SK-N-SH (cell line): ENCODE measurements around the gene ZNF222. TPM values are rescaled to one million over a fixed set of nuclear protein-coding genes. Genes with fewer than 3 reads are reported as not detected.

ENCODE experiments used
- CTCF ChIA-PET: fragments of 300-600, 350-600 bp; formaldehyde crosslinking; extraction: SDS; loops from one replicate; lab custom pipeline; 2021; lab: Yijun Ruan, JAX
- POLR2A ChIA-PET: fragments of 350-600 bp; sonication (Branson Sonifier 250); formaldehyde crosslinking; extraction: SDS; loops from one replicate; lab custom pipeline; 2020; ENCODE audit warnings: antibody characterized with exemption, inconsistent platforms; lab: Yijun Ruan, JAX
- DNase-seq: peaks from one replicate; pipeline ENCODE4 v3.0.0; 2012
- H2AFZ ChIP-seq: fragments of 200-600 bp; sonication (generic); 2 replicates; pipeline ENCODE4 v1.8.1; 2016; ENCODE audit warnings: antibody characterized with exemption, mild to moderate bottlenecking, low read depth
- H3F3A ChIP-seq: fragments of 200-600 bp; sonication (generic); replicated peaks from 2 replicates; pipeline ENCODE3; 2016; ENCODE audit warnings: antibody characterized with exemption, mild to moderate bottlenecking; ENCODE audit not compliant: insufficient read depth
- H3K27ac ChIP-seq, 2 experiments: fragments of 200-500 bp in 1 of 2; fragments of 200-600 bp in 1 of 2; sonication (Bioruptor generic) in 1 of 2; sonication (generic), shearing (Covaris generic) in 1 of 2; 2 replicates each; pipeline versions ENCODE4 v1.5.1 to v1.6.1; 2014 to 2016; ENCODE audit warnings: low read depth in 2 of 2, inconsistent platforms in 1 of 2, low read length in 1 of 2, mild to moderate bottlenecking in 1 of 2, mixed read lengths in 1 of 2
- H3K27me3 ChIP-seq: fragments of 200-600 bp; sonication (generic), shearing (Covaris generic); 2 replicates; pipeline ENCODE4 v1.6.1; 2016; ENCODE audit warnings: mixed run types; ENCODE audit not compliant: insufficient read depth
- H3K36me3 ChIP-seq, 2 experiments: fragments of 200-500 bp in 1 of 2; fragments of 200-600 bp in 1 of 2; sonication (Bioruptor generic) in 1 of 2; sonication (generic) in 1 of 2; replicated peaks in 1 of 2; 2 replicates each; pipeline versions ENCODE3 to v1.5.1; 2014 to 2016; ENCODE audit warnings: low read length in 1 of 2, mild to moderate bottlenecking in 1 of 2; ENCODE audit not compliant: insufficient read depth in 2 of 2, control insufficient read depth in 1 of 2
- H3K4me1 ChIP-seq, 2 experiments: fragments of 200-500 bp in 1 of 2; fragments of 200-600 bp in 1 of 2; sonication (Bioruptor generic) in 1 of 2; sonication (generic), shearing (Covaris generic) in 1 of 2; 2 replicates each; pipeline versions ENCODE4 v1.5.1 to v1.6.1; 2014 to 2016; ENCODE audit warnings: low read depth in 1 of 2, low read length in 1 of 2, mixed run types in 1 of 2; ENCODE audit not compliant: insufficient read depth in 2 of 2, control insufficient read depth in 1 of 2
- H3K4me2 ChIP-seq: fragments of 200-600 bp; sonication (generic), shearing (Covaris generic); 2 replicates; pipeline ENCODE4 v1.6.1; 2017; ENCODE audit warnings: mixed run types
- H3K4me3 ChIP-seq, 2 experiments: fragments of 200-500 bp in 1 of 2; fragments of 200-600 bp in 1 of 2; sonication (Bioruptor generic) in 1 of 2; sonication (generic), shearing (Covaris generic) in 1 of 2; 2 replicates each; pipeline versions ENCODE4 v1.5.1 to v1.8.1; 2014 to 2016; ENCODE audit warnings: low read depth in 2 of 2, inconsistent platforms in 1 of 2, low read length in 1 of 2, mild to moderate bottlenecking in 1 of 2, mixed read lengths in 1 of 2, moderate library complexity in 1 of 2
- H3K79me2 ChIP-seq: fragments of 200-600 bp; sonication (generic); 2 replicates; pipeline ENCODE4 v1.8.1; 2017; ENCODE audit warnings: mild to moderate bottlenecking; ENCODE audit not compliant: insufficient read depth
- H3K9ac ChIP-seq: fragments of 200-600 bp; sonication (generic); 2 replicates; pipeline ENCODE4 v1.6.1; 2017; ENCODE audit warnings: mixed run types
- H3K9me2 ChIP-seq: fragments of 200-600 bp; sonication (generic); 2 replicates; pipeline ENCODE4 v1.6.1; 2017; ENCODE audit warnings: mixed run types
- H3K9me3 ChIP-seq: fragments of 200-600 bp; sonication (generic); 2 replicates; pipeline ENCODE4 v1.6.1; 2017; ENCODE audit warnings: mixed run types, mild to moderate bottlenecking, moderate library complexity
- H4K20me1 ChIP-seq: fragments of 200-600 bp; sonication (generic); 2 replicates; pipeline ENCODE4 v1.6.1; 2017; ENCODE audit warnings: mild to moderate bottlenecking, mixed run types; ENCODE audit not compliant: insufficient read depth
- ELF1 ChIP-seq: IDR thresholded peaks from 2 replicates; pipeline ENCODE4 v1.4.0; 2012
- EP300 ChIP-seq, 2 experiments: IDR thresholded peaks; 2 replicates each; pipeline versions ENCODE4 v1.4.0 to v1.6.1; 2012; ENCODE audit warnings: borderline replicate concordance in 1 of 2, low read depth in 1 of 2, low read length in 1 of 2
- GATA2 ChIP-seq: sonication (generic); formaldehyde crosslinking; IDR thresholded peaks from 2 replicates; pipeline ENCODE4 v1.5.0; 2020; ENCODE audit warnings: mild to moderate bottlenecking, missing genetic modification reagents
- NFIC ChIP-seq: IDR thresholded peaks from 2 replicates; pipeline ENCODE4 v1.4.0; 2012; ENCODE audit warnings: borderline replicate concordance
- RAD21 ChIP-seq: IDR thresholded peaks from 2 replicates; pipeline ENCODE4 v1.6.1; 2012; ENCODE audit warnings: mild to moderate bottlenecking, low read length
- RCOR1 ChIP-seq: fragments of 150-350 bp; IDR thresholded peaks from 2 replicates; pipeline ENCODE4 v1.6.1; 2017; ENCODE audit warnings: antibody characterized with exemption, low read length
- RXRA ChIP-seq: IDR thresholded peaks from 2 replicates; pipeline ENCODE4 v1.4.0; 2012; ENCODE audit warnings: low read depth, mild to moderate bottlenecking, borderline replicate concordance
- SIN3A ChIP-seq: IDR thresholded peaks from 2 replicates; pipeline ENCODE4 v1.6.1; 2012; ENCODE audit warnings: low read depth, mild to moderate bottlenecking, low read length, moderate library complexity, borderline replicate concordance
- TAF1 ChIP-seq: IDR thresholded peaks from 2 replicates; pipeline ENCODE4 v1.6.1; 2012; ENCODE audit warnings: low read depth, mild to moderate bottlenecking, low read length, moderate library complexity, borderline replicate concordance
- YY1 ChIP-seq: IDR thresholded peaks from 2 replicates; pipeline ENCODE4 v1.4.0; 2012; ENCODE audit warnings: low read depth, mild to moderate bottlenecking
- WGBS: methylation state at CpG from one replicate; pipeline ENCODE4 v1.1.6; 2017; ENCODE audit warnings: low lambda C conversion rate; 5-methylcytosine and 5-hydroxymethylcytosine counted together
- polyA plus RNA-seq, 3 experiments: library from polyadenylated mRNA; depleted of rRNA; stranded (reverse); fragments of >200 nt; gene quantifications; 2 replicates each; pipeline ENCODE4 v1.2.3, GENCODE V29; 2012
- TF ChIP-seq, protein P1 (sequence below): IDR thresholded peaks from 2 replicates; pipeline ENCODE4 v1.6.1; 2012; ENCODE audit warnings: mild to moderate bottlenecking, low read depth, low read length, moderate library complexity
- TF ChIP-seq, protein P2 (sequence below): IDR thresholded peaks from 2 replicates; pipeline ENCODE4 v1.4.0; 2012; ENCODE audit warnings: low read depth, borderline replicate concordance
- TF ChIP-seq, protein P3 (sequence below): fragments of 200-600 bp; sonication (generic); IDR thresholded peaks from 2 replicates; pipeline ENCODE4 v1.6.1; 2017; ENCODE audit warnings: antibody characterized with exemption, mild to moderate bottlenecking, moderate library complexity

The ZNF222 gene
- polyA plus RNA-seq, 1 of the 3 experiments (the other 2 are of a cell fraction): 3.7 TPM

DNA sequence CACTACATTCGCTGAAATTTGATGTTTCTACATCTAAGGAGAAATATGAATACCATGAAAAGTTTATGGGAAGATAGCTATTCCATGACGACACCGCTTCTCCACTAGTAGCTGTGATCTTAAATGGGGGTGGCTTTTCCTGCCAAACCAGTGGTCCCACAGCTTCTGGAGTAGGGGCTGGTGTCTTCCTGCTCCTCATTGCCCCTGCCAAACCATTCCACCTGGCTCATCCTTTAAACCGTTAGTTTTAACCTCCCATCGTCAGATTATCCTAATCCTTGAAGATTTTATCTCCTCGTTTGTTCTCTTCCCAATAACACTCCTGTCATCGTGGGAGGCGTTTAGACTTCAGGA lies 23.0 kb upstream of the ZNF222 start:
- no peaks in the 10 kb centered on the region for H3F3A ChIP-seq
- no peaks in the 10 kb centered on the region for H3K27me3 ChIP-seq
- H3K4me2 ChIP-seq: peak overlapping the region; percentile 77
- H4K20me1 ChIP-seq: no peaks in the 10 kb centered on the region
- peak overlapping the region; percentile 81 to 97 for H3K4me3 ChIP-seq
- H3K9me3 ChIP-seq: no peaks in the 10 kb centered on the region
- no peaks in the 10 kb centered on the region for H3K9me2 ChIP-seq
- 19% methylated on average over 8 of the region's 8 CpGs for WGBS
- H3K9ac ChIP-seq: peak overlapping the region; percentile 64; the same call in 1 of the 2 replicates
- TF ChIP-seq RCOR1: no peak
- TF ChIP-seq, protein P1, sequence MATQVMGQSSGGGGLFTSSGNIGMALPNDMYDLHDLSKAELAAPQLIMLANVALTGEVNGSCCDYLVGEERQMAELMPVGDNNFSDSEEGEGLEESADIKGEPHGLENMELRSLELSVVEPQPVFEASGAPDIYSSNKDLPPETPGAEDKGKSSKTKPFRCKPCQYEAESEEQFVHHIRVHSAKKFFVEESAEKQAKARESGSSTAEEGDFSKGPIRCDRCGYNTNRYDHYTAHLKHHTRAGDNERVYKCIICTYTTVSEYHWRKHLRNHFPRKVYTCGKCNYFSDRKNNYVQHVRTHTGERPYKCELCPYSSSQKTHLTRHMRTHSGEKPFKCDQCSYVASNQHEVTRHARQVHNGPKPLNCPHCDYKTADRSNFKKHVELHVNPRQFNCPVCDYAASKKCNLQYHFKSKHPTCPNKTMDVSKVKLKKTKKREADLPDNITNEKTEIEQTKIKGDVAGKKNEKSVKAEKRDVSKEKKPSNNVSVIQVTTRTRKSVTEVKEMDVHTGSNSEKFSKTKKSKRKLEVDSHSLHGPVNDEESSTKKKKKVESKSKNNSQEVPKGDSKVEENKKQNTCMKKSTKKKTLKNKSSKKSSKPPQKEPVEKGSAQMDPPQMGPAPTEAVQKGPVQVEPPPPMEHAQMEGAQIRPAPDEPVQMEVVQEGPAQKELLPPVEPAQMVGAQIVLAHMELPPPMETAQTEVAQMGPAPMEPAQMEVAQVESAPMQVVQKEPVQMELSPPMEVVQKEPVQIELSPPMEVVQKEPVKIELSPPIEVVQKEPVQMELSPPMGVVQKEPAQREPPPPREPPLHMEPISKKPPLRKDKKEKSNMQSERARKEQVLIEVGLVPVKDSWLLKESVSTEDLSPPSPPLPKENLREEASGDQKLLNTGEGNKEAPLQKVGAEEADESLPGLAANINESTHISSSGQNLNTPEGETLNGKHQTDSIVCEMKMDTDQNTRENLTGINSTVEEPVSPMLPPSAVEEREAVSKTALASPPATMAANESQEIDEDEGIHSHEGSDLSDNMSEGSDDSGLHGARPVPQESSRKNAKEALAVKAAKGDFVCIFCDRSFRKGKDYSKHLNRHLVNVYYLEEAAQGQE: no peak
- H3K4me1 ChIP-seq: peaks cover 0 to 11% of the 10 kb centered on the region in 2 experiments; a peak in 2 of 4 replicates
- DNase-seq: no peak
- ChIA-PET CTCF (interaction anchor here (1.1 kb wide), 1 partner anchor 111 kb away, joined by 3 read pairs; the partner anchor contains the start of gene ZNF225), POLR2A (no interaction called here)
- peak overlapping the region; percentile 93 for H2AFZ ChIP-seq
- peak overlapping the region; percentile 44 to 77; a peak in 2 of 4 replicates for H3K27ac ChIP-seq
- H3K36me3 ChIP-seq: peaks cover 8 to 17% of the 10 kb centered on the region in 2 experiments
- peaks cover 32% of the 10 kb centered on the region for H3K79me2 ChIP-seq

DNA sequence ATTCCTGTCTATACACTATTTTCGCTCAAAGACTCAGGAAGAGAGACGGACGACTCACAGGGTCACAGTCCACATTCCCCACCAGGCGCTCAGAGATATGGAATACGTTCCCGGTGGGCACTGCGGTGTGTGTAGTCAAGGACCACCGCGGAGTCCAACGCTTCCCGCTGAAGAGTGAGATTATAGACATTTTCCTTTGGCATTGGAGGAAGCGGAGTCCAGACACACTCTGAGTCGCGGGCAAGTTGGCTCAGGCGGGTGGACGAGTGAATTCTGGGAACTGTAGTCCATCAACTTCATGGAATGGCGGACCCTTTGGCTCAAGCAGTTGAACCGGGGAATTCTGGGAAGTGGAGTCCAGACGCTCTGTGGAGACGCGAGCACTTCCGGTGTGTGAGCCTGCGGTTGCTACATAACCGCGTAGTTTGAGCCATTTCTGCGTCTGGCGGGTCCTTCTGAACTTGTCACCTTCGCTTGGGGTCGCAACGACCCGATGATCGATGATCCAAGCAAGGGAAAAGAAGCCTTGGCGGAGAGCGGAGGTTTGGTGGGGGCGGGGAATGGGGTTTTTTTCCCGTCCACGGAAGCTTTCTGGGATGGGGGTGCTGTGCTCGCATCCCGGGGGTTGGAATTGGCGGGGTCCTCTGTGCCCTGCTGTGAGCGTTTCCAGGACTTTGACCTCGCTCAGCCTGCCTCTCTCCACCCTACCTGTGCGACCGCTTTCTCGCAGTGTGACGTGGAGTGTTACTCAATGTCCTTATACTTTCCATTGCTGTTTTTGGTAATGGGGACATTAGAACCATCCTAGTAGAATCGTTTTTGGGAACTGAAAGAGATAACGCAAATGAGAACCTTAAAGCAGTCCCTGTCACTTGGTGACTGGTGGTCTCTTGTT lies 22.4 kb upstream of the ZNF222 start, which contains the start of gene ZNF230:
TSS of gene ZNF230 (plus strand) at position 392 of the 895 bp plus-strand sequence. CDS start 4,122 bp downstream, outside the sequence.
- under 1% methylated on average over 42 of the region's 48 CpGs for WGBS
- Histone ChIP-seq H3K79me2 (peaks cover 32% of the 10 kb centered on the region), H3K27me3 (no peaks in the 10 kb centered on the region), H3F3A (no peaks in the 10 kb centered on the region), H3K36me3 (peaks cover 8 to 17% of the 10 kb centered on the region in 2 experiments), H3K27ac (peak within 1 kb of the TSS; percentile 44 to 77; a peak in 3 of 4 replicates), H3K4me3 (peak within 1 kb of the TSS; percentile 81 to 97), H3K9me3 (no peaks in the 10 kb centered on the region), H3K9ac (peak within 1 kb of the TSS; percentile 64), H3K4me2 (peak within 1 kb of the TSS; percentile 77), H2AFZ (peak within 1 kb of the TSS; percentile 93), H4K20me1 (no peaks in the 10 kb centered on the region), H3K4me1 (peaks cover 0 to 11% of the 10 kb centered on the region in 2 experiments; a peak in 2 of 4 replicates), H3K9me2 (no peaks in the 10 kb centered on the region)
- ChIA-PET POLR2A (no interaction called here), CTCF (interaction anchor here (0.8 to 1.2 kb wide), 4 partner anchors 49 to 258 kb away, joined by 3 to 4 read pairs (median 3); partner anchors contain the start of genes ZNF223 and ZNF225)
- peak; percentile 81 for DNase-seq
- TF ChIP-seq RXRA (no peak), SIN3A (peak; percentile 43; the same call in 1 of the 2 replicates), EP300 (IDR thresholded peaks at IDR 0.05; ENCODE audit: borderline replicate concordance in 1 of 2, low read depth in 1 of 2, low read length in 1 of 2) (no peak), NFIC (peak; percentile 81), YY1 (peak; percentile 94), GATA2 (CRISPR knock-in tag) (no peak), ELF1 (peak; percentile 92), TAF1 (no peak), RAD21 (no peak)
- TF ChIP-seq, protein P2, sequence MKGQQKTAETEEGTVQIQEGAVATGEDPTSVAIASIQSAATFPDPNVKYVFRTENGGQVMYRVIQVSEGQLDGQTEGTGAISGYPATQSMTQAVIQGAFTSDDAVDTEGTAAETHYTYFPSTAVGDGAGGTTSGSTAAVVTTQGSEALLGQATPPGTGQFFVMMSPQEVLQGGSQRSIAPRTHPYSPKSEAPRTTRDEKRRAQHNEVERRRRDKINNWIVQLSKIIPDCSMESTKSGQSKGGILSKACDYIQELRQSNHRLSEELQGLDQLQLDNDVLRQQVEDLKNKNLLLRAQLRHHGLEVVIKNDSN: no peak
- TF ChIP-seq, protein P3, sequence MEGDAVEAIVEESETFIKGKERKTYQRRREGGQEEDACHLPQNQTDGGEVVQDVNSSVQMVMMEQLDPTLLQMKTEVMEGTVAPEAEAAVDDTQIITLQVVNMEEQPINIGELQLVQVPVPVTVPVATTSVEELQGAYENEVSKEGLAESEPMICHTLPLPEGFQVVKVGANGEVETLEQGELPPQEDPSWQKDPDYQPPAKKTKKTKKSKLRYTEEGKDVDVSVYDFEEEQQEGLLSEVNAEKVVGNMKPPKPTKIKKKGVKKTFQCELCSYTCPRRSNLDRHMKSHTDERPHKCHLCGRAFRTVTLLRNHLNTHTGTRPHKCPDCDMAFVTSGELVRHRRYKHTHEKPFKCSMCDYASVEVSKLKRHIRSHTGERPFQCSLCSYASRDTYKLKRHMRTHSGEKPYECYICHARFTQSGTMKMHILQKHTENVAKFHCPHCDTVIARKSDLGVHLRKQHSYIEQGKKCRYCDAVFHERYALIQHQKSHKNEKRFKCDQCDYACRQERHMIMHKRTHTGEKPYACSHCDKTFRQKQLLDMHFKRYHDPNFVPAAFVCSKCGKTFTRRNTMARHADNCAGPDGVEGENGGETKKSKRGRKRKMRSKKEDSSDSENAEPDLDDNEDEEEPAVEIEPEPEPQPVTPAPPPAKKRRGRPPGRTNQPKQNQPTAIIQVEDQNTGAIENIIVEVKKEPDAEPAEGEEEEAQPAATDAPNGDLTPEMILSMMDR: no peak
- TF ChIP-seq, protein P1: no peak
